HG03520 (cell line): ENCODE results near the gene RGS6.

Experiments
- ATAC-seq: cut with Tn5 transposase; IDR thresholded peaks from one replicate; pipeline ENCODE4 v1.9.1; 2021; ENCODE audit warnings: mild to moderate bottlenecking, moderate library complexity; ENCODE audit not compliant: unreplicated experiment

The RGS6 gene

DNA sequence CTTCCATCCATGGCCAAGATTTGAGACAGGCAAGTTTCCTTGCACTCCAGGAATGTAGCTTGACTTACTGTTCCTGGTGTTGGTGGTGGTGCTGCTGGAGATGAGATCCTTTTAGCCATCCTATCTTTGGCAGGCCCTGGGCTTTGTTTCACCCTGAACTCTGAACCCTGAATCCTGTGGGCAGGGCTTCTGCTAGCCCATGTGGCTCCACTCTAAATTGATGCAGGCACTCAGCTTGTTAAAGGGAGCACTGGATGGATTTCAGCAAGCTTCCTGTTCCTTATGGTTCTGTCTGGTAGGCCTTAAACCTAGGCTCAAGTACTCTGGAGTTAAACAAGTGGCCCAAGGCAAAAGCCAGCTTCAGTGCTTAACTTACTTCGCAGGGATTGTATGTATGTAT lies 138.2 kb downstream of the RGS6 start:
- no peak for ATAC-seq

DNA sequence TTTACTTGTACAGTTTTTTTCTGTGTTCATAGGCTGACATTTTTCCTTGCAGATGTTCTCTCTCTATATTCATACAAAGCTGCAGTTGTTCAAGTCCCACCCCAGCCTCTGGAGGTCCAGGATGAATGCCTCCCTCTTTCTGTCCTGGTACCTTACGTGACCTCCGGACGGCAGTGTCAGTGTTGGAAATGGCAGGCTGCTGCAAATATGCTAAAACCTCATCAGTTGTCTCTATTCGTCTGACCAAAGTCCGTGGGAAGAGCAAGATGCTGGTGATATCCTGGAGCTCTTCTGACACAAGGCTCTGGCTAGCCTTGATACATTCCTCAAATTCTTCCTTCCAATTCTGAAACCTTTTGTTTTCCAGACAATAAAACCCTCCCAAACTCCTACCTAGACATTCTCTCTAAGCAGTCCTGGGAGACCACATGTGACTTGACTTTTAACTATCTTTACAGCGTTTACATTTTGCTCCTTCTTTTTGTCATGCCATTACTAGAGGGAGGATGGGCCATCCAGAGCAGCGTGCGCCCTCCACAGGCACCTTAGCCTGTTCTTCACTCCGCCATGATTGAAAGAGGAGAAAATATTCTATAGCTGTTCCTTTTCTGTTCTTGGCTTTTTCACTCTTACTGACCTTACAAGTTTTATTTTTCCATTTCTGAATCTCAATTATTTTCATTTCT lies 143.6 kb downstream of the RGS6 start:
- ATAC-seq, result no peak

DNA sequence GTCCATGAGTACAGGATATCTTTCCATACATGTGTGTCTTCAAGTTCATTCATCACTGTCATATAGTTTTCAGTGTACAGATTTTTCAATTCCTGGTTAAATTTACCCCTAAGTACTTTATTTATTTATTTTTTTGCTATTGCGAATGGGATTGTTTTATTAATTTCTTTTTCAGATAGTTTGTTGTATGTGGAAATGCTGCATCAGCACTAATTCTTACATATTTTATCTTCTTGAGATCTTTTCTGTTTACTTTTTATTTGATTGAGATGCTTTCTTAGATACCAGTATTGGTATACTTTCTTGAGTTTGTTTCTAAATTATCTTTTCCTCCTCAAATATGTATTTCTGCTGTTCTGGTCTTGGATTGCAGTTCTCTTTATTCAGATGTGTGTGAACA lies 148.9 kb downstream of the RGS6 start:
- ATAC-seq, result no peak

DNA sequence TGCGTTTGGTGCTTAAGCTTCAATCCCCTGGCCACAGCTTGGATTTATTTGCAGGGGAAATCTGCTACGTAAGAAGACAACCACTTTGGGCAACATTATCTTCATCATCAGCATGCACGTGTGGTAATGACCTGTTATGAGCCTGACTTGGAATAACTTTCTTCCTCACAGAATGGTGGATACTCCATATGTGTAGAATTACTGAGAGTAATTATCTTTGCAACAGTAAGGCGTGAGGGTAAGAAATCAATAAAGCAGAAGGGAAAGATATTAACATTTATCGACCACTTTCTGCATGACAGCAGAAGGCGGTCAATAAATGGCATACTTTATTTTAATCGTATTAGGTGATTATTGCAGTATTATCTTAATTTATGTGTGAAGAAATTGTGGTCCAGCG lies 152.7 kb downstream of the RGS6 start:
- no peak for ATAC-seq

DNA sequence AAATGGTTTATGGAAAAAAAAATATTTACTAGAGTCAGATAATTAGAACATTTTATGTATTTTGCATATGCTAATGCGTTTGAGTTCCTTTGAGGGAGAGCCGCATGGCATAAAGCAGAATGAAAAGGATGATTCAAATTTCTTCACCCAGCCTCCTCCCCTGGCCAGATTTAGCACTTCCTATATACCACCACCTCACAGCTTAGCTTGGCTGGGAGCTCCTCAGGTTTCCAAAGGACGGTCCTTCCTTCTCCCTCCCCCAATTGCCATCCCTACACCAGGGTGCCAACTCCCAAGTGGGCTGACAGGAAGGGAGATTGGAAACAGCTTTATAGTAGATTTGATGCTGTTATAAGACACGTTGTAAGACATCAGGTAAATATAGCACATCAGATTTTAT lies 157.4 kb downstream of the RGS6 start:
- ATAC-seq, result no peak

DNA sequence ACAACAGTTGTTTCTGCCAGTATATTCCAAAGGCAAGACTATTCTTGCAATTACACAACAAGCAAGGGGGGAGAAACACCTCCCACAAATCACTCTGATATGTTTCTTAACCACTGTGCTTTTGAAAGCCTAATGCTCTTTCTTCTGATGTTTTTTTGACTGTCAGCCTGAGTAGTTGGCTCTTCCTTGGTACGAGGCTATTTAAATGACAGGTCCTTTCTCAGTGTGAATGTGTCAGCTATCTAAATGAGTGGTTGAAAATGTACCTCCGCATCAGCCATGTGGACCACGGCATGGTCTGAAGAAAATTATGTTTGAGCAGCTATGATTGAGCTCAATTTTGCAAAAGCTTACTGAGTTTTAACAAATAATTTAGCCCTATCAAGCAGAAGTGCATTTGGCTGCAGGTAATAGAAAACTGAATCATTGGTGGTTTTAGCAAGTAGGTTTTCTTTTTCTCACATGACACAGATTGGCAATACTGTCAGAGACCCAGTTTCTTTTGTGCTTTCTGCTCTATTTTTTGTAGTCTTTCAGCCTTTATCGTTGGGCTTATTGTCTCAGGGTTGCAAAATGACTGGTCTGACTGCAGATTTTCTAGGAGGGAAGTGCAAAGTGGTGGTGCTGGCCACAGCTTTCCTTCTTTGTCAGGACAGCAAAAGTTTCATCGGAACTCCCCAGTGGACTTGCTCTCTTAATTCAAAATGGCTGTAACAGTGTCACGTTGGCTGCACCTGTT lies 162.8 kb downstream of the RGS6 start:
- ATAC-seq, result no peak

DNA sequence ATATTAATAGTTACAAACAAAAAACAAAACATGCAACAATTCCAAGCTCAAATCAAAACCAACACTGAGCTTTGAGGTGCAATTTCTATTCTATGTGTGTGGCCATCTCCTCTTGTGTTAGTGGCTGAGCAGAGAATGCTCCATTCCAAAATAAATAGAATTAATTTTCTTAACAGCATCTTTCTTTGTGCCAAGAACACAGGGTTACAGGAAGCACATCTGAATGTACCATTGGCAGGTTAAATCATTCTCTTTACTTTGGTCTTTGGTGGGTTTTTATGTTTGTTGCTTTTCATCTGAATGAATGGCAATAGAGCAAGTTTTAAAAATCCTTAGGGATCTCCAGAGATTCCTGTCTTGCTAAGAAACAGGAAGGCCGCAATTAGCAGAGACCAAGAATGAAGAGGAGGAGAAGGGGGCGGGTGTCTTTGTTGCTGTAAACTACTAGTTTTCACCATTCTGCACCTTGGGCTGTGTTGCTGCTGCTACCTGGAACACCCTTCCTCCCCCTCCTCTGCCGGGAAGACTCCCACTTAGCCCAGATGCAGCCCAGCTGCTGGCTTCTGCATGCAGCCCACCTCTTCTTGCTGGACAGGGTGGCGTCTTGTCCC lies 165.0 kb downstream of the RGS6 start:
- no peak for ATAC-seq

DNA sequence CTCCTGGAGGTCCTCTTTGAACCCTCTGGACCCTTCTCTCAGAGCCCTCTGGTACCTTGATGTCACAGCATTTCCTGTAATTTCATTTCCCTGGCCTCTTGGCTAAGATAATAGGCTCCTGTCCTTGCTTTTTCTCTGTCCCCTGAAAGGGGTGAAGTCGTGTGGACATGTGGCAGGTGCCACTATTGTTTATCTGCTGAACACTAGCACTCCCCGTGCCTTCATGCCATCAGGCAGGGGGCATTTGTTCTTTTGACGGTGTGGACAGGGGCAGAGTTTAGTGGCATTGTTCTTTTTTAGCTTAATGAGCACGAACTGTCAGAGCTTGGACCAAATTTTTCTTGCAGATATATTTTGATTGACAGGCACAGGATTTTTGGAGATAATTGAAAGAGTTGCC lies 166.0 kb downstream of the RGS6 start:
- ATAC-seq, result no peak

DNA sequence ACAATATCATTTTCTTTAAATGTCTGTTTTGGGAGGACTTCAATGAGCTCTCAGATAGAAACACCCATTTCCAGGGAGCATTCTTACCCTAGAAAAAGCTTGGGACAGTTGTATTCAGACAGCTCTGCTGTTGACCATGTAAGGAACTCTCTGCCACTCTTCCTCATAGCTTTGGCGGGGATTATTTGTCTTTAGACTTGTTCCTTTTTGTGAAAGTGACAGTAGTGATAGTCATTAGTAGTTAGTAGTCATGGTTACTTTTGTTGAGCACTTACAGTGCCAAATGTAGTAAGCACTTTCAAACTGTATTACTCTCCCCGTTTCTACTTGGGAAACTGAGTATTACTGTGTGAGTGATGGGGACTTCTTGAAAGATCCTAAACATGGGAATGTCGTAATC lies 167.3 kb downstream of the RGS6 start:
- ATAC-seq, result no peak

DNA sequence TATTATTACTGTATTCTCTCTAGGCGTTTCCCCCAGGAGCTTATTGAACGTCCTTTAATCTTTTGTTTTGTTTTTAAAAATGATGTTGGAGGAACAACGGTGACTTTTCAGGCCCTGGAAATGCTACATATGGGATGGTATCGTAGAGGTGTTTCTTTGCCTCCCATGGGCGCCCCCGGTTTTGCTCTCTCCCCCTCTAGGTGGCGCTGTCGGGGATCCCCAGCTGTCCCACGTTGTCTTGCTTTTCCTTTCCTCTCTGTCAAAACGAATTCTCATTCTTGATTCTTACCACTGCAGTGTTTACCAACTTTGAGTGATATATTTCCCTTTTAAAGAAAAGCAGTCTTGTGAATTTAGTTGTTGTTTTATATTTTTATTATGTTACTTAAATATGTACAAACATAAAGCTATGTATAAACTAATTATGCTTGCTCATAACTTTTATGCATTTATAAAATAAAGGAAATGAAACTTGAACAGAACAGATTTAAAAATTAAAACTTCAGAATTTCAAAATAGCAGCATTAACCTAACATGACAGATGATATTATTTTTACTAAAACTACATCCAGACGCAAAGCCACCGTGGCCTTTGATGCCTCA lies 171.9 kb downstream of the RGS6 start:
- no peak for ATAC-seq

DNA sequence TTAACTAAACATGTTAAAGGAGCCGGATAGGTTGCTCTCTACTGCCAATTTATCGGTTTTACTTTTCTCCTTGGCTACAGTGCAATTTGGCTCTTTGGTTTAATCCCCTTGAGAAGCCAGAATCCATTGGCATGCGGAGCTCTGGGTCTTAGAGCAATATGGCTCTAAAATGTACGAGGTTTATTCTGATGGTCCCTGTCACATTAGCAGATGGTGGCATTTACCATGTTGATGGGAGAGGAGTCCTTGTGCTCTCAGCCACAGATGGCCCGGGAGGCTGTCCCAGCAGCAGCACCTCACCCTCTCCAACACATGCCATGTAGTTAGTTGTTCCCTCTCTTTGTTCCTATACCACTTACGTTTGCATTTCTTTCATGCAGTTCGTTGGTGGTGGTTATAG lies 179.7 kb downstream of the RGS6 start:
- no peak for ATAC-seq

DNA sequence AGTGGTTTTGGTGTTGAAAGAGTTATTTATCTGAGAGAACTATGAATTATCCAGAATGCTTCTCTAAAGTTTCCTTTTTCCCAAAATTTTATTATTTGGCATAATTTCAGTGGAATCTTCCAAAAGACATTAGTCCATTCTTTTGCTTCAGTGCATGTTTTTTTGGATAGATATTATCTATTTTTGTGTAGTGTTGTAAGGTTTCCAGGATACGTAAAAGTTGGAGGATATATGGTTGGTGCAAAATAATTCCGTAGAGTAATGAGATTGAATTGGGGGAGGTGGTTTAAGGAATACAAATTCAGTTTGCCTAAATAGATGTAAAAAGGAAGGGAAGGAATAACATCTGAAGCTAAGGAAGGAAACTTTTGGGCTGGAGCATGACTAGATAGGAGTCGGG lies 186.6 kb downstream of the RGS6 start:
- no peak for ATAC-seq

DNA sequence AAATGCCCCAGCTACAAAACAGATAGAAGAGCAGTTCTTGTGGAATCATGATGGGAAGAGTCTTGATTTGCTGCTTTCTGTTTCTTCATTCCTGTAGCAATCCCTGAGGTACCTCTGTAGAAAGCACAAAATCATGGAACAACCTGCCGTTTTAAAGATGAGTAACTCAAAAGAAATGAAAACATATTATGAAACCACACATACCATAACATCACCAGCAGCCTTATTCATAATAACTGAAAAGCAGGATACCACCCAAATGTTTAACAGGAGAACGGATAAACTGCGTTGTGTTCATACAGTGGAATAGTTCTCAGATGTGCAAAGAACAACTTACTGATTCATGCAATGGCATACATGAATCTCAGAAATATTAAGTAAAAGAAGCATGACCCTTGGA lies 188.1 kb downstream of the RGS6 start:
- no peak for ATAC-seq

DNA sequence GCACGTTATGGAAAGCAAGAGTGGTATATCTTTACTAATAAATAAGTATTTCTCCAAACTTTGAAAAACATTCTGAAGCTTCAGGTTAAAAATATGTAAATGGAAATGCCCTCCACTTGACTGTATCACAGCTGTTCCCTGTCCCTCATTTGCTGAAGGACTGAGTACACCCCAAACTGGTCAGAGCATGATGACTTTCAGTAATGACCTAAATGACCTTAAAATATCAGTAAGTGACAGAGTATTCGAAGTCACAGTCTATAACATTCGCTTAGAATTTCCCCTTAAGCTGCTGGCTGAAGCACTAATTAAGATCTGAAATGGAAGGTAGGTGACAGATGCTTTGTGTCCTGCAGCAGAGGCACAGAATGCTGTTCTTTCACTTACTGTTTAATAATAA lies 191.5 kb downstream of the RGS6 start:
- ATAC-seq, result no peak

DNA sequence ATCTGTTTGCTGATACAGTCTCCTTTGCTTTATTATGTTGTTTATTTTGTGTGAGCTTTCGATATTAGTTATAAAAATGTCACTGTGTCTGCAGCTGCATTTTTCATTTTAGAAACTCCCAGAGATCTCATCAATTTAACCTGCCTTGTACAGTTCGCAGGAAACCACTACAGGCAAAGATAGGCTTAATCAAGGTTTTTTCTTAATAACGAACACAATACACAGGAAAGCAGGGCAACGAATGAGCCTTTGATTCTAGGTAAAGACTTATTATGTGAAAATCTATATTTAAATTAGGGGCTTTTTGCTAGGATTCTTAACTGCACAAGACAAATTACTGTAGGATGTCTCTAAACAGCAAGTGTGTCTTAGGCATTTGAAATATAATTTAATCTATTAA lies 191.9 kb downstream of the RGS6 start:
- ATAC-seq, result no peak

DNA sequence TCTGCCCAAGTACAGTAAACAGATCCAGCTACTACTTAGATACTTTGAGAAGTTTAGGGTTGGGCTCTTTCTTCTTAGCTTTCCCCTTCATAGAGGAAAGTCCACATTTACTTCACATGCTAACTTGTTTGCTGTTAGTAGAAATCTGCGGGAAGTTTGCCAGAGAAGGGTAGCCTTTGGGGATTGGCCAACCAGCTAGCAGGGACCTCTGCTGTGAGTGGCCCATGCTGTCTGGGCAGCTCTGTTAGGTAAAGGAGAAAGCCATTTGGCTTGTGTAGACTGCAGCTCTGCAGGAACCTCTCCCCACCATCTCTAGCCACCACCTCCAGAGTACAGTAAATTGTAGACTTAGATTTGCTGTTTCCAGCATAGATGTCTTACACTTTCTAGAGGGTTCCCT lies 193.9 kb downstream of the RGS6 start:
- no peak for ATAC-seq

DNA sequence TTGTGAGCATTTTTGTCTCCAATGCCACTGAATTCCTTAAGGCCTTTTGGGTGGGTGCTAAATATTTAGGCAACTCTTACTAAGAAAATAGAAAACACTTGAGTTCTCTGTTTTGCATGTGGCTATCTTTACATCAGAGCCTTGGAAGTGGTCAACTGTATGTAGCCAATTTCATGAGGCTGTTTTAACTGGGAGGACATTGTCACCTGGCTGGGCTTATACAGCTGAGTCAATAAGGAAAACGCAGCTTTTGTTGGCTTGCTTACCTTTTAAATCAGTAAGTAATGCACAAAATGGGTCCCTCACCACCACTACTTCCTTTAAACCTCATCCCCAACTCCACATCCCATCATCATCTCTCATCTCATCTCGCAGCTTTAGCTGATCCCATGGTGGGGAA lies 194.3 kb downstream of the RGS6 start:
- no peak for ATAC-seq

DNA sequence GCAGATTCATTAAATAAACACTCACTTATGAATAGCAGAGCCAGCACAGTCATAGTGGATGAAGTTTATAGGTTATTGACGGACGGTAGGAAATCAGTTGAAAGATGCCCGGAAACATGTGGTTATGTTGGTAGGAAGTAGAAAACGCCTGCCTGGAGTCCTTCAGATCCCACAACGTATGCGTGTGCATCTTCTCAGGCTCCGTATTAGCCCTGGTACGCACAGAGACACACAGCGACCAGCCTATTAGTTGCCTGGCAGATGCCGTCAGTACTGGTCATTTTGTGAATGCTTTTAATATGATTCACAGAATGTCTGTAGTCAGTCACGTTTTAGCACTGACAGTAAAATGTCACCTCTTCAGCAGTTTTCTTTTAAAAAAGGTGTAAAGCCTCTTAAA lies 196.4 kb downstream of the RGS6 start:
- no peak for ATAC-seq

DNA sequence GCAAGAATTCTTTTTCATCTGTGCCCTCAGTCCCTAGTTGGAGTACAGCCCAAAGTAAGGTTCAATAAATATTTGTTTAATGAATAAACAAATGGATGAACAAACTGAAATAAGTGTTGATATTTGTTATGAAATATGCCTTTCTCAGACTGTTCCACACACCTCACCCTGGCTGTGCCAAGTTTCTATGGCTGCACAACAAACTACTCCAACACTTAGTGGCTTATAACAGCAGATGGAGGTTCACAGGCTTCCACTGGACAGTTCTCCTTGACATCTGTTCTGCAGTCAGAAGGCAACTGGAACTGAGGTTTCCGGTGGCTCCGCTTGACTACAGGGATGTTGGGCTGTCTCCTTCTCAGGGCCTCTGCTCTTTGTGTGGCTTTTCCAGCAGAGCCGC lies 197.1 kb downstream of the RGS6 start:
- no peak for ATAC-seq

DNA sequence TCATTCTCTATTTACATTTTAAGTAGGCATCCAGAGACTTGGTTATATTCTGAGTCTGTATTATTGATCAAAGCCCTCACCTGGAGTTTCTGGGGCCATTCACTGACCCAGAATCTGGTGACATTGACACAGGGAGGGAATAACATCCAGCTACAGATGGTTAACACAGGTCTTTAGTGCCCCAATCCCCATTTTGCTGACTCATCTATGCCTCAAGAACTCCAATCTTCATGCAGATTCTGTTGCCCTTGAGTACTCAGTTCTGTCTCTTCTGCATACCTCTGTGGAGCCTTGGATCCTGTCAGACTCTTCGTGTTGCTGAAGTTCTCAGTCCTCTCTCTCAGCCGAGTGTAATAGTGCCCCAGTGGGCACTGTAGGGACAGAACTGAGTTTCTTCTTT lies 208.9 kb downstream of the RGS6 start:
- no peak for ATAC-seq

DNA sequence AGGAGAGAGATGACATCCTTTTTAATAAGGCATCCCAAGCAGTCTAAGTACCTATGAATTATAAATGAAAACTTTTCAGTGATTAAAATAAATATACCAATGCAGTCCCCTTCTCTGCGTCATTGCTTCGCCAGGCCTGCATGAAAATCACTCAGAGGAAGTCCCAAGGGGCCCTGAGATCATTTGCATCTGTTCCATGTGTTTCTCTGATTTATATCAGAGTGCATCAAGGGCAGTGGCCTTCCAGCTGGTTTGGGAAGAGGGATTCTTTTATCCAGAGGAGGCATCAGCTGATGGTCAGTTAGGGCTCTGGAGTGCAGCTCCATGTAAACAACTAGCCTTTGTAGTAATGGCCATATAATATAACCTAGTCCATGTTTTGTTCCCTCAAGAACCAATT lies 210.1 kb downstream of the RGS6 start:
- no peak for ATAC-seq

DNA sequence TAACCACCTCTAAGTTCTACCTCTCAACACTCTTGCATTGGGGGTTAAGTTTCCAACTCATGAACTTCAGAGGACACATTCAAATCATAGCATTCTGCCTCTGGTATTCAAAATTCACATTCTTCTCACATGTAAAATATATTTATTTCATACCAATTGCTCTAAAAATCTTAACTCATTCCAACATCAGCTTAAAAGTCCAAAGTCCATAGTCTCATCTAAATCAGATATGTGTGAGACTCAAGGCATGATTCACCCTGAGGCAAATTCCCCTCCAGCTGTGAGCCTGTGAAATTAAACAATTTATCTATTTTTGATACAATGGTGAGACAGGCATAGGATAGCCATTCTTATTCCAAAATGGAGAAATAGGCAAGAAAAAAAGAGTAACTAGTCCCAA lies 214.0 kb downstream of the RGS6 start:
- no peak for ATAC-seq
